HG02678 (cell line): ENCODE measurements around the gene UNC5C.

Experiments
- ATAC-seq: cut with Tn5 transposase; IDR thresholded peaks from one replicate; pipeline ENCODE4 v1.9.1; 2021; ENCODE audit warnings: mild to moderate bottlenecking, moderate library complexity; ENCODE audit not compliant: unreplicated experiment

UNC5C gene

GRCh38 chr4:95470622-95471021, 78.2 kb downstream of the UNC5C start:
- ATAC-seq, result no peak

GRCh38 chr4:95469617-95470016, 79.2 kb downstream of the UNC5C start:
- ATAC-seq, result no peak

- ATAC-seq, result no peak
Measured at GRCh38 chr4:95466791-95467190, 82.0 kb downstream of the UNC5C start.

- ATAC-seq, result no peak
Measured at GRCh38 chr4:95465010-95465409, 83.8 kb downstream of the UNC5C start.

GRCh38 chr4:95462921-95463320, 85.9 kb downstream of the UNC5C start:
- no peak for ATAC-seq

- no peak for ATAC-seq
Measured at GRCh38 chr4:95457353-95457752, 91.4 kb downstream of the UNC5C start.

- no peak for ATAC-seq
Measured at GRCh38 chr4:95450294-95450693, 98.5 kb downstream of the UNC5C start.

GRCh38 chr4:95446173-95446572, 102.6 kb downstream of the UNC5C start:
- no peak for ATAC-seq

- ATAC-seq, result no peak
Measured at GRCh38 chr4:95445251-95445650, 103.5 kb downstream of the UNC5C start.

GRCh38 chr4:95444812-95445211, 104.0 kb downstream of the UNC5C start:
- no peak for ATAC-seq

GRCh38 chr4:95439896-95440295, 108.9 kb downstream of the UNC5C start:
- no peak for ATAC-seq

GRCh38 chr4:95439071-95439470, 109.7 kb downstream of the UNC5C start:
- ATAC-seq, result no peak

- no peak for ATAC-seq
Measured at GRCh38 chr4:95432466-95432865, 116.3 kb downstream of the UNC5C start.

- no peak for ATAC-seq
Measured at GRCh38 chr4:95431678-95432077, 117.1 kb downstream of the UNC5C start.

- no peak for ATAC-seq
Measured at GRCh38 chr4:95429416-95429815, 119.4 kb downstream of the UNC5C start.

- no peak for ATAC-seq
Measured at GRCh38 chr4:95428291-95429070, 120.3 kb downstream of the UNC5C start.

- ATAC-seq, result no peak
Measured at GRCh38 chr4:95426455-95426854, 122.3 kb downstream of the UNC5C start.

GRCh38 chr4:95422436-95422835, 126.3 kb downstream of the UNC5C start:
- ATAC-seq, result no peak

- ATAC-seq, result no peak
Measured at GRCh38 chr4:95421869-95422268, 126.9 kb downstream of the UNC5C start.

GRCh38 chr4:95417531-95417930, 131.2 kb downstream of the UNC5C start:
- ATAC-seq, result no peak

- no peak for ATAC-seq
Measured at GRCh38 chr4:95415346-95415771, 133.4 kb downstream of the UNC5C start.

- no peak for ATAC-seq
Measured at GRCh38 chr4:95411371-95412088, 137.2 kb downstream of the UNC5C start.
